Measurements from ENCODE around the gene HARS2. TPM values are rescaled to one million over a fixed set of nuclear protein-coding genes. Genes with fewer than 3 reads are reported as not detected.

Gene HARS2
- total RNA-seq, 1 experiment from 2014 or later = 30.0 TPM

Other genes starting within 250 kb of the HARS2 start
- gene EIF4EBP3, start 143.8 kb upstream of the HARS2 start, total RNA-seq (2014; rRNA removed; shearing (Covaris generic); ENCODE audit: low replicate concordance) = 1.1 TPM in 1 of 2 replicates, not detected in the other
- gene SRA1, start 134.0 kb upstream of the HARS2 start, total RNA-seq (2014; rRNA removed; shearing (Covaris generic); ENCODE audit: low replicate concordance) = 56.0 and 57.8 TPM in 2 replicates
- 3.2 and 7.2 TPM in 2 replicates for gene APBB3, start 126.9 kb upstream of the HARS2 start, total RNA-seq (2014; rRNA removed; shearing (Covaris generic); ENCODE audit: low replicate concordance)
- gene SLC35A4, start 126.6 kb upstream of the HARS2 start, total RNA-seq (2014; rRNA removed; shearing (Covaris generic); ENCODE audit: low replicate concordance) = 21.3 and 30.5 TPM in 2 replicates
- 0.96 TPM in 1 of 2 replicates, not detected in the other for gene CD14, start 58.3 kb upstream of the HARS2 start, total RNA-seq (2014; rRNA removed; shearing (Covaris generic); ENCODE audit: low replicate concordance)
- gene TMCO6, start 52.0 kb upstream of the HARS2 start, total RNA-seq (2014; rRNA removed; shearing (Covaris generic); ENCODE audit: low replicate concordance) = 7.9 and 14.0 TPM in 2 replicates
- gene NDUFA2, start 43.8 kb upstream of the HARS2 start, total RNA-seq (2014; rRNA removed; shearing (Covaris generic); ENCODE audit: low replicate concordance) = 71.7 and 78.2 TPM in 2 replicates
- 36.9 and 57.5 TPM in 2 replicates for gene IK, start 43.6 kb upstream of the HARS2 start, total RNA-seq (2014; rRNA removed; shearing (Covaris generic); ENCODE audit: low replicate concordance)
- 26.2 and 30.2 TPM in 2 replicates for gene WDR55, start 26.6 kb upstream of the HARS2 start, total RNA-seq (2014; rRNA removed; shearing (Covaris generic); ENCODE audit: low replicate concordance)
- gene DND1, start 17.9 kb upstream of the HARS2 start, total RNA-seq (2014; rRNA removed; shearing (Covaris generic); ENCODE audit: low replicate concordance) = not detected in 2 replicates
- 50.1 and 61.3 TPM in 2 replicates for gene HARS1, start 85 bp upstream of the HARS2 start, total RNA-seq (2014; rRNA removed; shearing (Covaris generic); ENCODE audit: low replicate concordance)
- gene ZMAT2, start 9.0 kb downstream of the HARS2 start, total RNA-seq (2014; rRNA removed; shearing (Covaris generic); ENCODE audit: low replicate concordance) = 77.7 and 99.3 TPM in 2 replicates
- gene PCDHA1, start 94.7 kb downstream of the HARS2 start, total RNA-seq (2014; rRNA removed; shearing (Covaris generic); ENCODE audit: low replicate concordance) = not detected in 2 replicates
- gene PCDHA2, start 103.4 kb downstream of the HARS2 start, total RNA-seq (2014; rRNA removed; shearing (Covaris generic); ENCODE audit: low replicate concordance) = not detected in 2 replicates
- 0.10 TPM in 1 of 2 replicates, not detected in the other for gene PCDHA3, start 109.6 kb downstream of the HARS2 start, total RNA-seq (2014; rRNA removed; shearing (Covaris generic); ENCODE audit: low replicate concordance)
- 10.8 and 11.5 TPM in 2 replicates for gene PCDHA4, start 115.6 kb downstream of the HARS2 start, total RNA-seq (2014; rRNA removed; shearing (Covaris generic); ENCODE audit: low replicate concordance)
- 2.5 and 2.8 TPM in 2 replicates for gene PCDHA5, start 130.2 kb downstream of the HARS2 start, total RNA-seq (2014; rRNA removed; shearing (Covaris generic); ENCODE audit: low replicate concordance)
- gene PCDHA6, start 136.5 kb downstream of the HARS2 start, total RNA-seq (2014; rRNA removed; shearing (Covaris generic); ENCODE audit: low replicate concordance) = 0.34 TPM in 1 of 2 replicates, not detected in the other
- gene PCDHA7, start 142.8 kb downstream of the HARS2 start, total RNA-seq (2014; rRNA removed; shearing (Covaris generic); ENCODE audit: low replicate concordance) = 0.10 TPM in 1 of 2 replicates, not detected in the other
- 0.51 TPM in 1 of 2 replicates, not detected in the other for gene PCDHA8, start 149.7 kb downstream of the HARS2 start, total RNA-seq (2014; rRNA removed; shearing (Covaris generic); ENCODE audit: low replicate concordance)
- not detected in 2 replicates for gene PCDHA9, start 156.9 kb downstream of the HARS2 start, total RNA-seq (2014; rRNA removed; shearing (Covaris generic); ENCODE audit: low replicate concordance)
- gene PCDHA10, start 164.4 kb downstream of the HARS2 start, total RNA-seq (2014; rRNA removed; shearing (Covaris generic); ENCODE audit: low replicate concordance) = 0.03 and 0.06 TPM in 2 replicates
- gene PCDHA11, start 177.5 kb downstream of the HARS2 start, total RNA-seq (2014; rRNA removed; shearing (Covaris generic); ENCODE audit: low replicate concordance) = 5.6 TPM in 1 of 2 replicates, not detected in the other
- gene PCDHA12, start 183.9 kb downstream of the HARS2 start, total RNA-seq (2014; rRNA removed; shearing (Covaris generic); ENCODE audit: low replicate concordance) = not detected in 2 replicates
- not detected in 2 replicates for gene PCDHA13, start 190.7 kb downstream of the HARS2 start, total RNA-seq (2014; rRNA removed; shearing (Covaris generic); ENCODE audit: low replicate concordance)
- 0.09 and 0.10 TPM in 2 replicates for gene PCDHAC1, start 234.8 kb downstream of the HARS2 start, total RNA-seq (2014; rRNA removed; shearing (Covaris generic); ENCODE audit: low replicate concordance)